Dendritic cell treated with granulocyte-macrophage colony-stimulating factor and Interleukin-4, amounts not matched to agents 40 ng/mL and 50 ng/mL, for 4 days (primary cell): ENCODE measurements around the gene LRP1-AS.

Experiments used
- H3K27ac Mint-ChIP-seq: one replicate; pipeline ENCODE4 v1.8.0; 2022; ENCODE audit warnings: mild to moderate bottlenecking, mixed read lengths
- H3K27me3 Mint-ChIP-seq: one replicate; pipeline ENCODE4 v1.8.0; 2022; ENCODE audit warnings: mild to moderate bottlenecking, mixed read lengths
- H3K36me3 Mint-ChIP-seq: one replicate; pipeline ENCODE4 v1.8.0; 2022; ENCODE audit warnings: low read depth, mixed read lengths
- H3K4me1 Mint-ChIP-seq: one replicate; pipeline ENCODE4 v1.8.0; 2022; ENCODE audit warnings: low read depth, mixed read lengths
- H3K4me3 Mint-ChIP-seq: one replicate; pipeline ENCODE4 v1.8.0; 2022; ENCODE audit warnings: mild to moderate bottlenecking, moderate library complexity, mixed read lengths
- H3K9me3 Mint-ChIP-seq: one replicate; pipeline ENCODE4 v1.8.0; 2022; ENCODE audit warnings: mixed read lengths
- intact Hi-C: fragments of 100-400 bp; cut with micrococcal nuclease; formaldehyde crosslinking; loops from one replicate; pipeline ENCODE4 v1.15.0; 2022

LRP1-AS gene

GRCh38 chr12:57185906-57186508 lies 38.6 kb upstream of the LRP1-AS start:
- intact Hi-C loops = no loop called here
- Mint-ChIP-seq H3K4me1 (peaks cover 11% of the 10 kb centered on the region), H3K4me3 (no peak overlapping the region)

GRCh38 chr12:57185403-57185802 lies 38.0 kb upstream of the LRP1-AS start:
- Mint-ChIP-seq H3K9me3 (no peaks in the 10 kb centered on the region), H3K36me3 (peaks cover 100% of the 10 kb centered on the region), H3K4me3 (no peak overlapping the region), H3K27me3 (no peaks in the 10 kb centered on the region), H3K27ac (no peak overlapping the region), H3K4me1 (peaks cover 11% of the 10 kb centered on the region)
- intact Hi-C loops = no loop called here

More at GRCh38 chr12:57185906-57186508, 38.6 kb upstream of the LRP1-AS start:
- H3K27ac Mint-ChIP-seq = no peak overlapping the region
- H3K36me3 Mint-ChIP-seq = peaks cover 100% of the 10 kb centered on the region
- H3K27me3 Mint-ChIP-seq = no peaks in the 10 kb centered on the region
- H3K9me3 Mint-ChIP-seq = no peaks in the 10 kb centered on the region

GRCh38 chr12:57183939-57184725 lies 36.7 kb upstream of the LRP1-AS start:
- no peak overlapping the region for H3K4me3 Mint-ChIP-seq
- no peaks in the 10 kb centered on the region for H3K9me3 Mint-ChIP-seq
- intact Hi-C loops = loop anchor here (2.0 kb wide), 2 partner anchors 59 to 115 kb away; no protein-coding TSS in a partner anchor
- no peak overlapping the region for H3K27ac Mint-ChIP-seq
- no peaks in the 10 kb centered on the region for H3K27me3 Mint-ChIP-seq
- peaks cover 11% of the 10 kb centered on the region for H3K4me1 Mint-ChIP-seq
- H3K36me3 Mint-ChIP-seq = peaks cover 100% of the 10 kb centered on the region

- Mint-ChIP-seq H3K4me3 (no peak overlapping the region), H3K27ac (no peak overlapping the region), H3K9me3 (no peaks in the 10 kb centered on the region), H3K27me3 (no peaks in the 10 kb centered on the region), H3K36me3 (peaks cover 100% of the 10 kb centered on the region), H3K4me1 (peaks cover 11% of the 10 kb centered on the region)
- intact Hi-C loops = loop anchor here (2.0 kb wide), 2 partner anchors 58 to 114 kb away; no protein-coding TSS in a partner anchor
Observed at GRCh38 chr12:57182918-57183575, 35.6 kb upstream of the LRP1-AS start.

GRCh38 chr12:57181561-57182155 lies 34.2 kb upstream of the LRP1-AS start:
- intact Hi-C loops = loop anchor here (2.0 kb wide), 2 partner anchors 57 to 113 kb away; no protein-coding TSS in a partner anchor
- H3K27ac Mint-ChIP-seq = no peak overlapping the region
- no peaks in the 10 kb centered on the region for H3K9me3 Mint-ChIP-seq
- H3K4me3 Mint-ChIP-seq = no peak overlapping the region
- peaks cover 11% of the 10 kb centered on the region for H3K4me1 Mint-ChIP-seq
- peaks cover 100% of the 10 kb centered on the region for H3K36me3 Mint-ChIP-seq
- no peaks in the 10 kb centered on the region for H3K27me3 Mint-ChIP-seq

- Mint-ChIP-seq H3K36me3 (peaks cover 100% of the 10 kb centered on the region), H3K27me3 (no peaks in the 10 kb centered on the region), H3K4me3 (no peak overlapping the region), H3K4me1 (peaks cover 11% of the 10 kb centered on the region), H3K27ac (no peak overlapping the region), H3K9me3 (no peaks in the 10 kb centered on the region)
- intact Hi-C loops = no loop called here
Observed at GRCh38 chr12:57181072-57181471, 33.7 kb upstream of the LRP1-AS start.

- Mint-ChIP-seq H3K27me3 (no peaks in the 10 kb centered on the region), H3K27ac (no peak overlapping the region), H3K9me3 (no peaks in the 10 kb centered on the region), H3K36me3 (peaks cover 100% of the 10 kb centered on the region), H3K4me1 (peaks cover 11% of the 10 kb centered on the region), H3K4me3 (no peak overlapping the region)
- intact Hi-C loops = no loop called here
Observed at GRCh38 chr12:57180321-57180989, 33.0 kb upstream of the LRP1-AS start.

- Mint-ChIP-seq H3K9me3 (no peaks in the 10 kb centered on the region), H3K36me3 (peaks cover 100% of the 10 kb centered on the region), H3K4me1 (peaks cover 11% of the 10 kb centered on the region), H3K4me3 (no peak overlapping the region), H3K27ac (no peak overlapping the region), H3K27me3 (no peaks in the 10 kb centered on the region)
- intact Hi-C loops = no loop called here
Observed at GRCh38 chr12:57179331-57180086, 32.1 kb upstream of the LRP1-AS start.

- H3K27me3 Mint-ChIP-seq = no peaks in the 10 kb centered on the region
- no peaks in the 10 kb centered on the region for H3K9me3 Mint-ChIP-seq
- H3K4me3 Mint-ChIP-seq = no peak overlapping the region
- intact Hi-C loops = no loop called here
- peaks cover 100% of the 10 kb centered on the region for H3K36me3 Mint-ChIP-seq
- H3K27ac Mint-ChIP-seq = no peak overlapping the region
- H3K4me1 Mint-ChIP-seq = peaks cover 11% of the 10 kb centered on the region
Observed at GRCh38 chr12:57178213-57178612, 30.8 kb upstream of the LRP1-AS start.

GRCh38 chr12:57177354-57177753 lies 29.9 kb upstream of the LRP1-AS start:
- intact Hi-C loops = no loop called here
- no peaks in the 10 kb centered on the region for H3K9me3 Mint-ChIP-seq

GRCh38 chr12:57176846-57177245 lies 29.4 kb upstream of the LRP1-AS start:
- Mint-ChIP-seq H3K27me3 (no peaks in the 10 kb centered on the region), H3K36me3 (peaks cover 100% of the 10 kb centered on the region), H3K27ac (no peak overlapping the region), H3K4me3 (no peak overlapping the region), H3K4me1 (peaks cover 6% of the 10 kb centered on the region), H3K9me3 (no peaks in the 10 kb centered on the region)
- intact Hi-C loops = no loop called here

More at GRCh38 chr12:57177354-57177753, 29.9 kb upstream of the LRP1-AS start:
- Mint-ChIP-seq H3K36me3 (peaks cover 100% of the 10 kb centered on the region), H3K27me3 (no peaks in the 10 kb centered on the region), H3K4me1 (peaks cover 6% of the 10 kb centered on the region), H3K4me3 (no peak overlapping the region), H3K27ac (no peak overlapping the region)

- Mint-ChIP-seq H3K27ac (no peak overlapping the region), H3K27me3 (no peaks in the 10 kb centered on the region), H3K36me3 (peaks cover 100% of the 10 kb centered on the region), H3K4me1 (no peaks in the 10 kb centered on the region), H3K9me3 (no peaks in the 10 kb centered on the region), H3K4me3 (no peak overlapping the region)
- intact Hi-C loops = no loop called here
Observed at GRCh38 chr12:57176139-57176477, 28.7 kb upstream of the LRP1-AS start.
